Testis (tissue), 5 donors: ENCODE results near the gene KRT15. TPM values are rescaled to one million over a fixed set of nuclear protein-coding genes. Genes with fewer than 3 reads are reported as not detected.

ENCODE experiments used
- DNase-seq: peaks from one replicate; pipeline ENCODE4 v3.0.0-alpha.2; 2019
- H3K27ac ChIP-seq, 2 donors: fragments of 200-600 bp; sonication (generic); one replicate each; pipeline ENCODE4 v1.5.1; 2019
- H3K27me3 ChIP-seq: fragments of 200-600 bp; sonication (generic); one replicate; pipeline ENCODE4 v1.5.1; 2019
- H3K36me3 ChIP-seq: fragments of 200-600 bp; sonication (generic); one replicate; pipeline ENCODE4 v1.5.1; 2017; ENCODE audit warnings: low read depth; ENCODE audit errors: missing control alignments
- H3K4me1 ChIP-seq: fragments of 200-600 bp; sonication (generic); one replicate; pipeline ENCODE4 v1.5.1; 2019
- H3K4me3 ChIP-seq, 2 donors: fragments of 200-600 bp; sonication (generic); one replicate each; pipeline ENCODE4 v1.5.1; 2017 to 2019
- H3K9me3 ChIP-seq: fragments of 200-600 bp; sonication (generic); one replicate; pipeline ENCODE4 v1.5.1; 2017
- POLR2A ChIP-seq: fragments of 450-650 bp; IDR thresholded peaks from one replicate; pipeline ENCODE4 v1.6.1; 2017; ENCODE audit warnings: antibody characterized with exemption, mild to moderate bottlenecking, moderate library complexity
- WGBS, 2 donors: methylation state at CpG; one replicate each; pipeline ENCODE4 v1.1.5; 2018; 5-methylcytosine and 5-hydroxymethylcytosine counted together
- intact Hi-C: fragments of 100-400 bp; cut with DNase I; formaldehyde crosslinking; loops from one replicate; pipeline ENCODE4 v1.15.1; 2023; ENCODE audit warnings: low total_unique reads
- long read RNA-seq, 2 donors: transcript quantifications; one replicate each; lab custom pipeline, GENCODE V29; 2026
- polyA plus RNA-seq: library from polyadenylated mRNA; stranded (reverse); fragments of 350-450 nt; fragmentation: Illumina TruSeq; extraction: RNeasy Lipid Tissue Mini Kit (QIAGEN cat#74804); gene quantifications from one replicate; pipeline ENCODE4 v1.2.3, GENCODE V29; 2014; ENCODE audit warnings: low read depth, low replicate concordance; ENCODE audit not compliant: insufficient read depth
- total RNA-seq, 2 donors: library from RNA; depleted of rRNA; stranded (reverse); fragments of >200 nt; gene quantifications; one replicate each; pipeline ENCODE4 v1.2.3, GENCODE V29; 2016
- TF ChIP-seq, protein P1 (sequence below), 3 experiments: fragments of 450-650 bp in 2 of 3; fragments of 200-600 bp in 1 of 3; sonication (generic) in 1 of 3; IDR thresholded peaks; one replicate each; pipeline ENCODE4 v1.5.1; 2016 to 2019; ENCODE audit warnings: antibody characterized with exemption in 3 of 3, mild to moderate bottlenecking in 2 of 3, moderate library complexity in 1 of 3

KRT15 gene
- total RNA-seq (10 to 100 TPM in 1 of 2 donors, 1 to 10 TPM in 1; 5.8 to 19.4 TPM), polyA plus RNA-seq (21.7 TPM)
- long read RNA-seq, donor 1 = 0 reads
- long read RNA-seq, donor 2 = 0 reads

DNA sequence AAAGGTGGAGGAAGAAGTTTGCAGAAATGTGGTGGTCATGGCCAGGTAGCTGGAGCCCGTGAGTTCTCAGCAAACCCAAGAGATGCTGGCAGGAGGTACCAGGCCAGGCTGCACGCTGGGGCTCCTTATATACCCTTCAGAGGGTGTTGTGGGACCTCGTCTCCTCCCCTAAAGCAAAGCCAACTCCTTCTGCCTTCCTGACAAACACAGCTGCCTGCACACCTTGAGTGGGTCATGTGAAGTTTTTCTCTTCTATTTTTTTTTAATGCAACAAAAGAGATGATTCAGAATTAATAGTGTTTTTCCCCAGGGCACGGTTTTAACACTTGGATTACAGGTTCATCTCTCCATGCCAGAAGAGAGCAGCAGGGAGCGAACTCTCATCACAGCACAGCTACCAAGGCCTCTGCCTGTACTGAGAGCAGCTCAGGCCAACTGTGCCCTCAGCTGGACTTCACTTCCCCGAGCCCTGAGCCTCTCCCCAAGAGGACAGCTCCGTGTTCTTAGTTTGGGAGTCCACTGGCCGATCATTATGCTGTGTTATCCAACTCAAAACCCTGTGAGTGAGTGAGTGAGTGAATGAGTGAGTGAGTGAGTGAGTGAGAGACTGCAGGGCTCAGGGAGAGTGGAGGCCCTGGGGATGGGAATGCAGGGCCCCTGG lies at the start of gene KRT15:
TSS of gene KRT15 (minus strand) at position 102 of the 661 bp plus-strand sequence. CDS start at position 39, 63 bp downstream.
- WGBS, 2 donors = 73 to 75% methylated on average over 8 of the region's 8 CpGs
- H3K27ac ChIP-seq = no peak within 1 kb of the TSS
- intact Hi-C loops = no loop called here
- no peak for DNase-seq
- H3K4me3 ChIP-seq = no peak within 1 kb of the TSS
- TF ChIP-seq, protein P1, sequence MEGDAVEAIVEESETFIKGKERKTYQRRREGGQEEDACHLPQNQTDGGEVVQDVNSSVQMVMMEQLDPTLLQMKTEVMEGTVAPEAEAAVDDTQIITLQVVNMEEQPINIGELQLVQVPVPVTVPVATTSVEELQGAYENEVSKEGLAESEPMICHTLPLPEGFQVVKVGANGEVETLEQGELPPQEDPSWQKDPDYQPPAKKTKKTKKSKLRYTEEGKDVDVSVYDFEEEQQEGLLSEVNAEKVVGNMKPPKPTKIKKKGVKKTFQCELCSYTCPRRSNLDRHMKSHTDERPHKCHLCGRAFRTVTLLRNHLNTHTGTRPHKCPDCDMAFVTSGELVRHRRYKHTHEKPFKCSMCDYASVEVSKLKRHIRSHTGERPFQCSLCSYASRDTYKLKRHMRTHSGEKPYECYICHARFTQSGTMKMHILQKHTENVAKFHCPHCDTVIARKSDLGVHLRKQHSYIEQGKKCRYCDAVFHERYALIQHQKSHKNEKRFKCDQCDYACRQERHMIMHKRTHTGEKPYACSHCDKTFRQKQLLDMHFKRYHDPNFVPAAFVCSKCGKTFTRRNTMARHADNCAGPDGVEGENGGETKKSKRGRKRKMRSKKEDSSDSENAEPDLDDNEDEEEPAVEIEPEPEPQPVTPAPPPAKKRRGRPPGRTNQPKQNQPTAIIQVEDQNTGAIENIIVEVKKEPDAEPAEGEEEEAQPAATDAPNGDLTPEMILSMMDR (IDR thresholded peaks at IDR 0.05) = no peak
- TF ChIP-seq POLR2A = no peak
- no peaks in the 10 kb centered on the region for H3K9me3 ChIP-seq
- H3K36me3 ChIP-seq = no peaks in the 10 kb centered on the region
- H3K4me1 ChIP-seq = peaks cover 11% of the 10 kb centered on the region
- H3K27me3 ChIP-seq = no peaks in the 10 kb centered on the region

DNA sequence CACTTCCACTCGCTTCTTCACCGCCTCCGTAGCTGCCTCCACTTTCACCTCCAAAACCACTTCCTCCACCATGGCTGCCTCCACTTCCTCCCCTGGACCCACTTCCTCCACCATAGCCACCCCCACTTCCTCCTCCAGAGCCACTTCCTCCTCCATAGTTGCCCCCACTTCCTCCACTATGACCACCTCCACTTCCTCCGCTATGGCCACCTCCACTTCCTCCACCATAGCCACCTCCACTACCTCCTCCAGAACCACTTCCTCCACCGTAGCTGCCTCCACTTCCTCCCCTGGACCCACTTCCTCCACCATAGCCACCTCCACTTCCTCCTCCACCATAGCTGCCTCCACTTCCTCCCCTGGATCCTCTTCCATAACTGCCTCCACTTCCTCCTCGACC lies 48.6 kb upstream of the KRT15 start:
- no peak overlapping the region for H3K4me3 ChIP-seq
- H3K27ac ChIP-seq = no peak overlapping the region
- no peaks in the 10 kb centered on the region for H3K4me1 ChIP-seq
- H3K36me3 ChIP-seq = no peaks in the 10 kb centered on the region
- no peak for DNase-seq
- no peaks in the 10 kb centered on the region for H3K27me3 ChIP-seq
- H3K9me3 ChIP-seq = no peaks in the 10 kb centered on the region
- 83 to 89% methylated on average over 6 of the region's 6 CpGs for WGBS, 2 donors
- TF ChIP-seq POLR2A = no peak
- TF ChIP-seq, protein P1 (IDR thresholded peaks at IDR 0.05) = no peak
- intact Hi-C loops = no loop called here

GRCh38 chr17:41565338-41565737 lies 46.6 kb upstream of the KRT15 start:
- Histone ChIP-seq H3K27ac (no peak overlapping the region), H3K4me1 (no peaks in the 10 kb centered on the region), H3K27me3 (no peaks in the 10 kb centered on the region), H3K4me3 (no peak overlapping the region), H3K36me3 (no peaks in the 10 kb centered on the region), H3K9me3 (no peaks in the 10 kb centered on the region)
- TF ChIP-seq POLR2A = no peak
- TF ChIP-seq, protein P1 (IDR thresholded peaks at IDR 0.05) = no peak
- DNase-seq = no peak
- intact Hi-C loops = no loop called here

GRCh38 chr17:41563607-41564170 lies 45.0 kb upstream of the KRT15 start:
- Histone ChIP-seq H3K9me3 (no peaks in the 10 kb centered on the region), H3K27me3 (no peaks in the 10 kb centered on the region), H3K36me3 (no peaks in the 10 kb centered on the region), H3K4me1 (no peaks in the 10 kb centered on the region), H3K27ac (no peak overlapping the region), H3K4me3 (no peak overlapping the region)
- intact Hi-C loops = no loop called here
- no peak for DNase-seq
- 66 to 70% methylated on average over 3 of the region's 3 CpGs for WGBS, 2 donors
- no peak for TF ChIP-seq POLR2A
- TF ChIP-seq, protein P1 (IDR thresholded peaks at IDR 0.05) = no peak
